ENCODE results near the gene ATAD3A.
"Not testable (repeated sequence)": the region's sequence is repeated elsewhere in the genome, so short reads cannot be mapped to it uniquely, and the experiment has no call there.

GRCh38 chr1:1505801-1506200, 6.2 kb upstream of the ATAD3A start:
- not testable (repeated sequence) for TF ChIP-seq POLR2A (IDR thresholded peaks at IDR 0.05)
- TF ChIP-seq, protein P1, sequence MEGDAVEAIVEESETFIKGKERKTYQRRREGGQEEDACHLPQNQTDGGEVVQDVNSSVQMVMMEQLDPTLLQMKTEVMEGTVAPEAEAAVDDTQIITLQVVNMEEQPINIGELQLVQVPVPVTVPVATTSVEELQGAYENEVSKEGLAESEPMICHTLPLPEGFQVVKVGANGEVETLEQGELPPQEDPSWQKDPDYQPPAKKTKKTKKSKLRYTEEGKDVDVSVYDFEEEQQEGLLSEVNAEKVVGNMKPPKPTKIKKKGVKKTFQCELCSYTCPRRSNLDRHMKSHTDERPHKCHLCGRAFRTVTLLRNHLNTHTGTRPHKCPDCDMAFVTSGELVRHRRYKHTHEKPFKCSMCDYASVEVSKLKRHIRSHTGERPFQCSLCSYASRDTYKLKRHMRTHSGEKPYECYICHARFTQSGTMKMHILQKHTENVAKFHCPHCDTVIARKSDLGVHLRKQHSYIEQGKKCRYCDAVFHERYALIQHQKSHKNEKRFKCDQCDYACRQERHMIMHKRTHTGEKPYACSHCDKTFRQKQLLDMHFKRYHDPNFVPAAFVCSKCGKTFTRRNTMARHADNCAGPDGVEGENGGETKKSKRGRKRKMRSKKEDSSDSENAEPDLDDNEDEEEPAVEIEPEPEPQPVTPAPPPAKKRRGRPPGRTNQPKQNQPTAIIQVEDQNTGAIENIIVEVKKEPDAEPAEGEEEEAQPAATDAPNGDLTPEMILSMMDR (IDR thresholded peaks at IDR 0.05), result not testable (repeated sequence)
